ENCODE results near the gene PRKG1.

Gene PRKG1

DNA sequence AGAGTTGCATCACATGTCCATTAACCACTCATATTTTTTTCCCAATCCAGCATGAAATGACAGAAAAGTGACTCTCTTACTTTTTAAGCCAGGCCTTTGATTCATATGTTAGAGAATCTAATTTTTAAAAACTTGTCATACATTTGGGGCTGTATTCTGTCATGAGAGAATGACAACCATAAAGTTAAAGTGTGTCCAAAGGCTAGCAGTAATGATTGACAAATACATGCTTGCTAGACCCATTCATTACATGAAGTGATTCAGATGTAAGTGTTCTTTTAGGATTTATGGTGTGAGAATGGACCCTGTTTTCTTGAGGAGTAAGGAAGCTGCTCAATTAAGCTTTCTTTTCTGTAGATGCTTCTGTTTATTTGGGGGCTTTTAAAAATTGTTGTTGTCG, 549.7 kb downstream of the PRKG1 start:
- DNase-seq, result no peak

DNA sequence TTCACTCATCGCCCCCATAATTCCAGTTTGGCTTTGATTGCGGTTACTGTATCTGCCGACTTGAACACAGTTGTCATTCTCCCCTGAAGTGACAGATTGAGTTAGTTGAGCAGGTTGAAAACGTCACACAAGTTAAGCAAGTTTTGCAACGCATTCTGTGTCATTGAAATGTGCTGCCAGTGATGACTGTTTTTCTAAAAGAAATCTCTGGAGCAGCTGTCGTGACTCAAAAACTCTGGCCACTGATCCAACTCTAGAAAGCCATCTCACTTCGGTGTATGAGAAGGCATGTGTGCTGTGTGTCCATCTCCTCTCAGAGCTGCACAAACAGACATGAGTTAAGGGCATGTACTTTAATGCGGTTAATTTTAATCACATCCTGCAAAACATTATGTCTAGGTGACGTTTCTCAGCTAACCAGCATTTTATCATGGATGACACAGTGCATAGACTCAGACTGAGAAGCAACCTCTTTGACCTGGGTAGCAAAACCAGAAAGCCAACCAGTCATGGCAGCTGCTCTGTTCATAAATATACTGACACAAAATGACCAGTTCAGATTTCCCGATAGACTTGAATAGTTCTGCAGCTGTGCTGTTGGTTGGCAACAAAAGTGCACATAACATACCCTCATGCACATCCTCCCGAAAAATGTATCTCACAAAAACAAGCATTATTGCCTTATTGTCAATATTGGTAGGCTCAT, 555.8 kb downstream of the PRKG1 start:
- peak; percentile 42 for DNase-seq

DNA sequence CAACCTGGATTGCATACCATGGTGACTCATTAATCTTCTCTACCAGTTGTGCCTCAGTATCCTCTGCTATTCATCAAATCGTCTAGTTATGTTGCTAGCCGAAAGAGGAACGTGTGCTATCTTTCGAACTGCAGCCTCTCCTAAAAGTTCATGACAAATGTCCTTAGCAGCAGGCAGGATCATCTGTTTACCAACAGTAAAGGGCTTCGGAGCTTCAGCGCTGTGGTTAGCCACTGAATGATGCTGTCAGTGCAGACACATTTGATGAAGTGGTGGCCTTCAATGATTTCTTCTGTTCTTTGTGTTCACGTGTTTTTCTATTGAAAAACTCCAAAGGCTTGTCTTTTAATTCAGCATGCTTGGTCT, 556.3 kb downstream of the PRKG1 start:
- no peak for DNase-seq

- no peak for DNase-seq
Measured at GRCh38 chr10:51635436-51635835, 561.1 kb downstream of the PRKG1 start.

DNA sequence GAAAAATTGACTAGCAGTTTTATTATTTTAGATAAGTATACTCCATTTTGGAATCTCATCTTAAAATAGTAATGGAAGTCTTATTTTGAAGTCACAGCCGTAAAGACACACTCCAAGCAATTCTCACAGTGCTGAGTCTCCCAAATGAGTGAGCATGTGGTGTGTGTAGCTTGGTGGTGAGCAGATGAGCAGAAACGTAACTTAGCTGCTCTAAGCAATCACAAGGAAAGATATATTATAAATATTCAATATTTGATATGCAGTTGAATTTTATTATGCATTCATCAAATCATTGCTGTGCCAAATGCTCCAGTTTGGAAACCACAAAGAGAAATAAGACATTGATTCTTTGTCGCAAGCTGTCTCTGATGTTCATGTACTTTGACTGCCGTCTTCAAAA, 563.9 kb downstream of the PRKG1 start:
- no peak for DNase-seq

DNA sequence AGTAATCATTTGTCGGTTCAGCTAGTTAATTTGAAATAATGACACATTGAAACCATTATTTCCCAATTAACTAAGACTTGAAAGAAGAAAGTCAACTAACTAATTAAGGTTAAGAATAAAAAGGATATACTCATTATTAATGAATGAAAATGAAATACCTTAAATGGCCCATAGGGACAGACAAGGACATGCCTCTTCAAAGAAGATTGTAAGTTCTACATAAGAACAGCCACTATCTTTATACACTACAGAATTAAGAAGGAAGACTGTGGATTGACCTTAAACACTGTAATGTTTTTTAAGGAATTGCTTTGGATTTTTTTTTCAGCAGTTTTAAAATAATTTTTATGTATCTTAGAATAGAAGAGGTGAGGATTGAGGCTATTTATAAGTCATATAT, 564.5 kb downstream of the PRKG1 start:
- DNase-seq, result no peak

DNA sequence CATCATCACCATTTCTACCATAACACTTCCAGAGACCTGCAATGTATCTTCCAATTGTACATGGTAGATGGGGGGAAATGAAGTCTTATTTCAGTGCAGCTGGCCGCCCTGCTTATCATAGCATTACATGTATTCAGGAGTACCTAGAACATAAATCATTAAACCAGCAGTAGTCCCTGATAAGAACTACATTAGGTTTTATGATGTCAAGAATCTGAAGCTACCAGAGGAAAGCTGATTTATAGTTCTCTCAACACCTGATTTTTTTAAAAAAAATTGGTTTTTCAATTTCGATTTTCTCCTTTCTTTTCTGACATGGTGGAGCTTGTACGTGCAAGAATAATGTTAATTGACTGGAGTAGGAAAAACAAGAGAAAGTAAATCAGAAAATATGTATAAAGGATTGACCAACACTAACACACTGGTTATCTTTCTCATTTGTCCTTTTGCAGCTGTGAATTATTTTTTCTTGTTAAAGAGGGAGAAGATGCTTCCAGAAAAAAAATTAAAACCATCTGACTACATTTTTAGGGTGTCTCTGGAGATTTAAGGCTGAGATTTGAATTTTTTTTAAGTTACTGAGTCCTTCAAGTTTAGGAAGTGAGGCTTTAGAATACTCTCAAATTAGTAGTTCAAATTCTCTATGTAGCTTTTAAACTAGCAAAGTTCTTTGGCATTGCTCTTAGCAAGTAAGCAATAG, 566.0 kb downstream of the PRKG1 start:
- no peak for DNase-seq

DNA sequence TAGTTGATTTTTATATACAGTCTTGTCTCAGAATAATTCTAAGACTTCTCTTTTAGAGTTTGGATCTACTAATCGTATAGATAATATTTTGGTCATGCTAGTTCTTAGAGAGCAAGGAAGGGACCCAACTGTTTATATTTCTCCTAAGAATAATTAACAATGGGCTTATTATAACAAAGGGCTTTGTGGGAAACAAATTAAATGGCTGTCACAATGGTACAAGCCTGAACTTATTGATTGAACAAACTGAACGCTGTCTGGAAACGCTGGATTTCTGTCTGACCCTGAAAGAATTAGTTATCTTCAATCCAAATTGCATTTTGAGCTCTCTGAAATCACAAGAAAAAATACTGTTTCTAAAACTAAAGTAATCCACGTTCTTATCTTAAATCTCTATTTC, 568.3 kb downstream of the PRKG1 start:
- DNase-seq, result no peak

DNA sequence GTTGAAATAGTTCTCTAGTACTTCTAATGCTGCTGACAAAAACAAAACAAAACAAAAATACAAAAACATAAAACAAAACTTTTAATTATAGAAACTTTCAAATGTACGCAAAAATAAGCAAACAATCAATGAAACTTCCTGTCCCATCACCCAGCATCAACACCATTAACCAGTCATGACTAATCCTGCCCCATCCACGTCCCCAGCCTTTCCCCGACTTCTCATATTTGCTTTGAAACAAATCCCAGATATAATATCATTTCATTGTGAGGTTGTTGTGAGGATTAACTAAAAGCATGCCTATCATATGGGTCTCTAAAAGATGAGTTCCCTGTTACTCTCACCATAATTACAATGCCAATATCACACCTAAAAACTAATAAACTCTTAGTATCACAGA, 569.4 kb downstream of the PRKG1 start:
- DNase-seq, result no peak

- DNase-seq, result no peak
Measured at GRCh38 chr10:51649064-51649463, 574.8 kb downstream of the PRKG1 start.

- DNase-seq, result no peak
Measured at GRCh38 chr10:51651063-51651462, 576.8 kb downstream of the PRKG1 start.

GRCh38 chr10:51653025-51653424, 578.7 kb downstream of the PRKG1 start:
- DNase-seq, result no peak

DNA sequence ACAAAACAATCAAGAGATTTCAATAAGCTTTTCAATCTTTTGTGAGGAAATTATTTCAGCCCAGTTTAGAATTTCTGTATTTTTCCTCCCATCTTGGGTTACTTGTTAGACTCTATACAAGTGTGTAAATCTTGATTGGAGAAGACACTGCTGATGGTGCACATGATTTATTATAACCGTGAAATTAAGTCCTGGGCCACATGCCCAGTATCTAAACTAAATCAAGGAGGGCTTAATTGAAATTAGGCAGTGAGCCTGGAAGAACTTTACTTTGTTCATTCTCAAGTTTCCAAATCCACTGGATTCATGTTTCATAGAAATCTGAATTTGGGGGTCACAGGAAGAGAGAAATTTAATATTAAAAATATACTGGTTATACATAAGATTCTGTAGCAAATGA, 580.6 kb downstream of the PRKG1 start:
- no peak for DNase-seq

DNA sequence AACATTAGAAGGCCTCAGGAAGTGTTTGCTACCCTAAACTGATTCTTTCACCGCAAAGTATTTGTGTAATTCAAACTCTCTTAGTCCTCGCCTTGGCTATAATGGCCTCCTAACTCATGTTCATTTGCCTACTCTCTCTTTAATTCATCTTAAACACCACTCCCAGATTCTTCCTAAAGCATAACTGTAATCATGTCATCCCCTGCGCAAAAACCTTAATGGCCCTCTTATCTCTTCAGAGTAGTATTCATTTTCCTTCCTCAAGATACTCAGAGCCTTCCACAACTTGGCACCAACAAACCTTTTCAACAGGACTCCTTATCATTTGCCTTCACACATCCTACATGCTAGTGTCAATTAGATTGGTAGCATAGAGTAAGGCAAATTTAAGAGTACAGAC, 582.2 kb downstream of the PRKG1 start:
- DNase-seq, result no peak

DNA sequence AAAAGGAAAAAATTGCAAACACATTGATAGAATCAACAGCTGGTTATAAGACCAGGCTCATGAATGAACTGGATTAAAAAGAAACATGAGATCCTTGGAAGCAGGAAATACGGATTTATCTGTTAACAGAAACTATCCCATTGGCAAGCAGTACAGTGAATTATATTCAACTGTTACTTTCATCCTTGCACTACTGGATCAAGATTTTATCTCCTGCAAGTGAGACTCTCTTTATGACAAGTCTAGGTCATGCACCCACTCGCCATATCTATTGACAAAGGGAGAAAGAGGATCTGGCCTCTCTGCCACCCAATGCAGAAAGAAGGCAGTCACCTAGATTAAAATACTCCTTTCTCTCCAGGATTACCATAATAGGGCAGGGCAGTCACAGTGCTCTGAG, 583.7 kb downstream of the PRKG1 start:
- no peak for DNase-seq

DNA sequence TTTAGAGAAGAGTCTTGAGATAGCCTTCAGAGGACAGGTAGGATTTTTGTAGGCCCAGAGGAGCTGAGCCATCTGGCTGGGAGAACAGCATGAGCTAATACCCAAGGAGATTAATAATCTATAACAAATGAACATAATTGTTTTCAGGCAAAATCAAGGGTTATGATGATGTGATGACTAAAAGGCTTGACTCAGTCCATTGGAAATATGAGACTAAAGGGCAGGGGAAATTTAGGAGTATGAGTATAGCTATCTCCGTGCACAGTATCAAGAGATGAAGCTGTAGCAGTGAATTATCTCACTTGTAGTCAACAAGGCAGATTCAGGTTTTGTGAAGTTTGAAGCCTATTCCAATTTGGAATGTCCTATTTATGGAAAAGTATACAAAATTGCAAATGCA, 585.1 kb downstream of the PRKG1 start:
- DNase-seq, result no peak

- DNase-seq, result no peak
Measured at GRCh38 chr10:51663086-51663485, 588.8 kb downstream of the PRKG1 start.

DNA sequence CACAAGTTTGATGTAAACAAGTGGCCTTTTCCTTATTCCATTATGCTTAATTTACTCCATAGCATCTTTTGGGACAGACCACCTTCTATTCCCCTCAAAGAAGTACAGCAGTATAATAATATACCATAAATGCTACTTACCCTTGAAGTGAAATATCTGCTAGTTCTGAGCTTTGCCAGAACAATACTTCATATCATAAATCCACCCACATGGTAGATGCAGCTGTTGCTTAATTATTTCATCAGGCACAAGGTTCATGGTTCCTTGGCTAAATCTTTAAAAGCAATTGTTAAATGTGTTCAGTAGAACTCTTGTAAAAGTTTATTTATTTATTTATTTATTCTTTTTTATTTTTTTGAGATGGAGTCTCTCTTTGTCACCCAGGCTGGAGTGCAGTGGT, 592.2 kb downstream of the PRKG1 start:
- DNase-seq, result no peak

- no peak for DNase-seq
Measured at GRCh38 chr10:51667678-51668335, 593.5 kb downstream of the PRKG1 start.

DNA sequence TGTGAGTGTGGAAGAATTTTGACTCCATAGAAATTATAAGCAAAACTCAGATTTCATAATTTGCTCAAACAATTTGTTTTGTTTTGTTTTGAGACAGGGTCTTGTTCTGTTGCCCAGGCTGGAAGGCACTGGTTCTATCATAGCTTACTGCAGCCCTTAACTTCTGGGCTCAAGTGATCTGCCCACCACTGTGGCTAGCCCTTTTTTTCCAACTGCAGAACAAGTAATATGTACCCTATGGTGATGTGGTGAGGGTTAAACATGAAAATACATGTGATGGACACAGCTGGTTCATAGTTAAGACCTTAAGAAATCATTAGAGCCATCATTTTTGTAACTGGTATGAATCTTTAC, 594.0 kb downstream of the PRKG1 start:
- DNase-seq, result no peak

- no peak for DNase-seq
Measured at GRCh38 chr10:51669041-51669440, 594.8 kb downstream of the PRKG1 start.

GRCh38 chr10:51672039-51672535, 597.8 kb downstream of the PRKG1 start:
- DNase-seq, result no peak

DNA sequence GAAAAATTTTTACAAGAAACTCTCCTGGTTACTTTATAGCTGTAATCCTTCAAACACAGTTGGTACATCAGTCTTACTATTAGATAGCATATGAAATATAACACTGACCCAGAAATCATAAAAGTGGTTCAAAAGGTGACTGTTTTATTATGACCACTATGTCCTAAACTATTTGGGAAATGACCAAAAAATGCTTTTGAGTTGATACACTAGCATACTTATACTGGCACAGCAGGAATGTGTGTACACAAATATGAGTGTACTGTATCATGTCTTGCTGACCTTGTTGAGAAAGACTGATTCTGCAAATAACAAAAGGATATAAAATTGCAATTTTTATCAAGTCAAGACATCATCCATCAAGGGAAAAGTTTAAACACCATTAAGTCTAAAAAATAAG, 600.8 kb downstream of the PRKG1 start:
- DNase-seq, result no peak

DNA sequence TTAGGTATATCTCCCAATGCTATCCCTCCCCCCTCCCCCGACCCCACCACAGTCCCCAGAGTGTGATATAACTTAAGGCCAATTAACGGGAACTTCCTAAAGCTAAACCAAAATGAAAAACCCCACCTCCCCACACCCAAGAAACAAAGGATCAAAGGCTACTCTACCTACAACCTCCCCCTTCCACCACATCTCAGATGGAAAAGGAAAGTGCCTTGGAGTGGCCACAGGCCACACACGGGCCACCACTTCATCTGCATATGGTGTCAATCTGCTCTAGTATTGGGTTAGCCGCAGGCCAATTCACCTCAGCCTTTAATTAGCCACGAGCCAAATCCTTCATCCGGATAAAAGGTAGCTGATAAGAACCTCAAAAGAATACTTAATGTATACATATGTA, 605.6 kb downstream of the PRKG1 start:
- no peak for DNase-seq
